Measurements from ENCODE around the gene C12orf57. TPM values are rescaled to one million over a fixed set of nuclear protein-coding genes. Genes with fewer than 3 reads are reported as not detected.
A peak's percentile ranks its signal among the peaks of the same experiment; 100 is the strongest.

C12orf57 gene
- total and polyA plus RNA-seq, 2 donors, result 182 to 566 TPM

DNA sequence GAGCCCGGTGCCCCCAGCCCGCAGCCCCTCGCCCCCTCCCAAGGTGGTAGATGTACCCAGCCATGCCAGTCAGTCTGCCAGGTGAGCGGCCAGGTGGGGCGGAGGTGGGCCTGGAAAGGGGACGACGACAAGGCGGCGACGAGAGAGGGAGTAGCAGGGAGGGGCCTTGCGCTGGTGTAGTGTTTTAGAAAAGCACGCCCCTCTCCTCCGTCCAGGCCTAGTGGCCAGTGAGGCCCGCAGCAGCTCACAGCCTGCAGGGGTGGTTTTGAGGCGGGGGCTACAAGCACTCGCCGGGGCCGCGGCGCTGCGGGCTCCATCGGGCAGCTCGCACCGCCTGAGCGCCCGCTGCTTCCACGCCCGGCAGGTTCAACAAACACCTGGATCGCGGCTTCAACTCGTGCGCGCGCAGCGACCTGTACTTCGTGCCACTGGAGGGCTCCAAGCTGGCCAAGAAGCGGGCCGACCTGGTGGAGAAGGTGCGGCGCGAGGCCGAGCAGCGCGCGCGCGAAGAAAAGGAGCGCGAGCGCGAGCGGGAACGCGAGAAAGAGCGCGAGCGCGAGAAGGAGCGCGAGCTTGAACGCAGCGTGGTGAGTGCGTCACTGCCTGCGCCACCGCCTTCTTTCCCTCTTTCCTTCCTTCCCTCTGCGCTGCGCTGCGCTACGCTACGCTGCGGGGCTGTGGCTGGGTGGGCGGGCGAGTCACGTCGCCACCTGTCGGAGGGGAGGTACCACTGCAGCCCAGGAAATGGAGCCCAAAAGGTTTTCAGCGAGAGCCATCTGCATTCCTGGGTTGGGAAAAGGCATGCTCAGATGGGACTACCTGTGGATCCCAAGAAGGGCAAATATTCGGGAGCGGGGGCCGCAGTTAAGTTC, 6.1 kb upstream of the C12orf57 start:
- Histone ChIP-seq H3K4me1 (ENCODE audit: insufficient read depth) (no peaks in the 10 kb centered on the region), H3K27ac (ENCODE audit: low read depth) (peak overlapping the region; percentile 79), H3K4me3 (ENCODE audit: low read depth, low read length) (peak overlapping the region; percentile 50), H3K36me3 (ENCODE audit: insufficient read depth) (peaks cover 5% of the 10 kb centered on the region)
- peak; percentile 89 for DNase-seq (ENCODE audit: extremely low spot score)
- under 1% methylated on average over 80 of the region's 80 CpGs for WGBS

GRCh38 chr12:6938353-6939190, 5.2 kb upstream of the C12orf57 start:
- DNase-seq (ENCODE audit: extremely low spot score), result no peak
- H3K27ac ChIP-seq (ENCODE audit: low read depth), result no peak overlapping the region
- H3K36me3 ChIP-seq (ENCODE audit: insufficient read depth), result peaks cover 5% of the 10 kb centered on the region
- H3K4me3 ChIP-seq (ENCODE audit: low read depth, low read length), result no peak overlapping the region
- 82% methylated on average over 32 of the region's 32 CpGs for WGBS
- H3K4me1 ChIP-seq (ENCODE audit: insufficient read depth), result no peaks in the 10 kb centered on the region

- Histone ChIP-seq H3K4me3 (ENCODE audit: low read depth, low read length) (no peak overlapping the region), H3K36me3 (ENCODE audit: insufficient read depth) (peaks cover 5% of the 10 kb centered on the region), H3K4me1 (ENCODE audit: insufficient read depth) (no peaks in the 10 kb centered on the region), H3K27ac (ENCODE audit: low read depth) (no peak overlapping the region)
- no peak for DNase-seq (ENCODE audit: extremely low spot score)
- WGBS, result 77% methylated on average over 2 of the region's 2 CpGs
Measured at GRCh38 chr12:6939191-6939540, 4.7 kb upstream of the C12orf57 start.

GRCh38 chr12:6941267-6941666, 2.6 kb upstream of the C12orf57 start:
- no peak for DNase-seq (ENCODE audit: extremely low spot score)
- WGBS, result 87% methylated on average over 12 of the region's 12 CpGs
- Histone ChIP-seq H3K27ac (ENCODE audit: low read depth) (no peak overlapping the region), H3K4me3 (ENCODE audit: low read depth, low read length) (no peak overlapping the region), H3K36me3 (ENCODE audit: insufficient read depth) (no peaks in the 10 kb centered on the region), H3K4me1 (ENCODE audit: insufficient read depth) (no peaks in the 10 kb centered on the region)

- no peaks in the 10 kb centered on the region for H3K4me1 ChIP-seq (ENCODE audit: insufficient read depth)
- 79% methylated on average over 12 of the region's 12 CpGs for whole genome bisulfite sequencing
- H3K4me3 ChIP-seq (ENCODE audit: low read depth, low read length), result no peak overlapping the region
- no peak overlapping the region for H3K27ac ChIP-seq (ENCODE audit: low read depth)
- H3K36me3 ChIP-seq (ENCODE audit: insufficient read depth), result no peaks in the 10 kb centered on the region
- no peak for DNase-seq (ENCODE audit: extremely low spot score)
Measured at GRCh38 chr12:6941782-6942181, 2.0 kb upstream of the C12orf57 start.

- no peaks in the 10 kb centered on the region for H3K36me3 ChIP-seq (ENCODE audit: insufficient read depth)
- no peak overlapping the region for H3K27ac ChIP-seq (ENCODE audit: low read depth)
- DNase-seq (ENCODE audit: extremely low spot score), result no peak
- no peaks in the 10 kb centered on the region for H3K4me1 ChIP-seq (ENCODE audit: insufficient read depth)
- 88% methylated on average over 11 of the region's 11 CpGs for WGBS
- H3K4me3 ChIP-seq (ENCODE audit: low read depth, low read length), result no peak overlapping the region
Measured at GRCh38 chr12:6942331-6942665, 1.5 kb upstream of the C12orf57 start.

- no peaks in the 10 kb centered on the region for H3K36me3 ChIP-seq (ENCODE audit: insufficient read depth)
- peak overlapping the region; percentile 87 for H3K27ac ChIP-seq (ENCODE audit: low read depth)
- H3K4me1 ChIP-seq (ENCODE audit: insufficient read depth), result no peaks in the 10 kb centered on the region
- peak; percentile 92 for DNase-seq (ENCODE audit: extremely low spot score)
- under 1% methylated on average over 13 of the region's 13 CpGs for WGBS
- H3K4me3 ChIP-seq (ENCODE audit: low read depth, low read length), result no peak overlapping the region
Measured at GRCh38 chr12:6943389-6943721, 467 bp upstream of the C12orf57 start.

GRCh38 chr12:6944381-6945186, 762 bp downstream of the C12orf57 start:
- peak; percentile 91 for DNase-seq (ENCODE audit: extremely low spot score)
- H3K4me3 ChIP-seq (ENCODE audit: low read depth, low read length), result peak overlapping the region; percentile 53

GRCh38 chr12:6945613-6946012, 1.8 kb downstream of the C12orf57 start:
- 82% methylated on average over 11 of the region's 11 CpGs for WGBS
- Histone ChIP-seq H3K4me3 (ENCODE audit: low read depth, low read length) (no peak overlapping the region), H3K27ac (ENCODE audit: low read depth) (peak overlapping the region; percentile 65), H3K36me3 (ENCODE audit: insufficient read depth) (no peaks in the 10 kb centered on the region), H3K4me1 (ENCODE audit: insufficient read depth) (no peaks in the 10 kb centered on the region)
- no peak for DNase-seq (ENCODE audit: extremely low spot score)

More at GRCh38 chr12:6944381-6945186, 762 bp downstream of the C12orf57 start:
- Histone ChIP-seq H3K36me3 (ENCODE audit: insufficient read depth) (no peaks in the 10 kb centered on the region), H3K27ac (ENCODE audit: low read depth) (peak overlapping the region; percentile 92), H3K4me1 (ENCODE audit: insufficient read depth) (no peaks in the 10 kb centered on the region)
- 2% methylated on average over 48 of the region's 48 CpGs for WGBS

DNA sequence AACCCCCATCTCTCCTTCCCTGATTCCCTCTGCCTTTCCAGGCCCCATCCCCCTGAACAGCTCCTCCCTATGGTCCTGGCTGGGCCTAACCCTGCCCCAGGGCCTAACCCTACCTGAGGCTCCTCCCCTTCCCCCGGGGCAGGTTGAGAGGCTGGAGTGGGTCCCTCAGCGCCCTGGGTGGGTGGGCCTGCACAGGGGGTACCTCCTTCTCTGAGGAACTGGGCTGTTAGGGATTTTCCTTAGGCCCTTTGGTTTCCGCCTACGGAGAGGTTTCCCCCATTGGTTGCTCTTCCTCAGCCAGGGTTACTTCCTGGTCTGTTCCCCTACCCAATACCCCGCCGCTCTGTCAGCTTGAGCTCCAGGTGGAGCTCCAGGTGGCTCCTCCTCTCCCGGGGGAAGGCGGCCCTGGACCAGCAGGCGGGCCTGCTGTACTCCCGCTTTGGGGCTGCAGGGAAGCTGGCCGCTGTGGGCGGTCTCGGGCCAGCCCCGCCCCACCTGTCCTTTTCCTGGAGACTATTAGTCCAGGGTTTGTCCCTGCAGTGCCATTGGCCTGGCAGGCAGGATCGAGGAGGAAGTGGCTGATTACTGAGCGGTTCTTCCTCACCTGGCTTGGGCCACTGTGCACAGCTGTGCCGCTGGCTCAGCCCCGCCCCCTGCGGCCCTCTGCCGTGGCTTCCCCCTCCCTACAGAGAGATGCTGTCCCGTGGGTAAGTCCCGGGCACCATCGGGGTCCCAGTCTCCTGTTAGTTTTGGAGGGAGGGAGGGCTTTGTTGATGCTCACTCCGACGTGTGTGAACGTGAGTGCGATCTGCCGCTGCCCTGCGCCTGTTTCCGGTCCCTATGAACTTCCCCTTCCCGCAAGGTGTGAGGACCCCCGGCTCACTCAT, 2.5 kb downstream of the C12orf57 start:
- Histone ChIP-seq H3K4me3 (ENCODE audit: low read depth, low read length) (peak overlapping the region; percentile 16), H3K27ac (ENCODE audit: low read depth) (peak overlapping the region; percentile 65), H3K4me1 (ENCODE audit: insufficient read depth) (no peaks in the 10 kb centered on the region), H3K36me3 (ENCODE audit: insufficient read depth) (no peaks in the 10 kb centered on the region)
- WGBS, result 37% methylated on average over 32 of the region's 32 CpGs
- no peak for DNase-seq (ENCODE audit: extremely low spot score)

- peak overlapping the region; percentile 64 for H3K27ac ChIP-seq (ENCODE audit: low read depth)
- no peaks in the 10 kb centered on the region for H3K4me1 ChIP-seq (ENCODE audit: insufficient read depth)
- H3K4me3 ChIP-seq (ENCODE audit: low read depth, low read length), result peak overlapping the region; percentile 16
- 68% methylated on average over 8 of the region's 8 CpGs for WGBS
- H3K36me3 ChIP-seq (ENCODE audit: insufficient read depth), result no peaks in the 10 kb centered on the region
- DNase-seq (ENCODE audit: extremely low spot score), result no peak
Measured at GRCh38 chr12:6946920-6947374, 3.1 kb downstream of the C12orf57 start.

- Histone ChIP-seq H3K36me3 (ENCODE audit: insufficient read depth) (no peaks in the 10 kb centered on the region), H3K4me1 (ENCODE audit: insufficient read depth) (no peaks in the 10 kb centered on the region), H3K4me3 (ENCODE audit: low read depth, low read length) (no peak overlapping the region), H3K27ac (ENCODE audit: low read depth) (no peak overlapping the region)
- DNase-seq (ENCODE audit: extremely low spot score), result no peak
- WGBS, result 91% methylated on average over 8 of the region's 8 CpGs
Measured at GRCh38 chr12:6947615-6948014, 3.8 kb downstream of the C12orf57 start.

Data from urinary bladder (tissue), 4 donors.